SH-SY5Y (cell line): Measurements from ENCODE around the gene ABCF3.

Experiments used
- GATA2 ChIP-seq: IDR thresholded peaks from 2 replicates; pipeline ENCODE4 v1.6.1; 2011; ENCODE audit warnings: mild to moderate bottlenecking, low read depth, low read length
- GATA3 ChIP-seq: IDR thresholded peaks from 2 replicates; pipeline ENCODE4 v1.6.1; 2011; ENCODE audit warnings: low read depth, mild to moderate bottlenecking, low read length, moderate library complexity

GRCh38 chr3:184233127-184233843 lies 47.3 kb downstream of the ABCF3 start:
- TF ChIP-seq GATA3: no peak
- no peak for TF ChIP-seq GATA2
